ENCODE measurements around the gene GAK. TPM values are rescaled to one million over a fixed set of nuclear protein-coding genes. Genes with fewer than 3 reads are reported as not detected.

Gene GAK
- total RNA-seq, 1 donor from 2014 or later = 86.9 TPM

- peaks cover 29% of the 10 kb centered on the region for H3K27me3 Mint-ChIP-seq (ENCODE audit: low read depth, unreplicated experiment)
- no peak for FAIRE-seq
- Histone ChIP-seq H3K9ac (ENCODE audit: low read length) (no peak overlapping the region), H3K4me2 (ENCODE audit: low read length) (no peak overlapping the region), H3K79me2 (ENCODE audit: insufficient read depth, low read length) (no peaks in the 10 kb centered on the region), H4K20me1 (ENCODE audit: insufficient read depth, low read length) (peaks cover 9% of the 10 kb centered on the region), H3K27me3 (ENCODE audit: insufficient read depth, low read length) (peaks cover 19% of the 10 kb centered on the region), H3K4me1 (ENCODE audit: insufficient read depth, low read length) (no peaks in the 10 kb centered on the region), H3K9me3 (ENCODE audit: insufficient read depth, low read depth, low read length) (peaks cover under 1% of the 10 kb centered on the region), H3K27ac (ENCODE audit: low read depth, low read length) (no peak overlapping the region), H3K36me3 (ENCODE audit: insufficient read depth, low read length) (no peaks in the 10 kb centered on the region), H2AFZ (ENCODE audit: low read depth, low read length) (no peak overlapping the region), H3K4me3 (ENCODE audit: insufficient read depth, low read depth, low read length) (no peak overlapping the region)
- H3K4me1 Mint-ChIP-seq (ENCODE audit: low read depth, unreplicated experiment) = peaks cover 2% of the 10 kb centered on the region
- no peak for DNase-seq (ENCODE audit: low read depth)
- peaks cover 4% of the 10 kb centered on the region for H3K36me3 Mint-ChIP-seq (ENCODE audit: low read depth, unreplicated experiment)
- H3K9me3 Mint-ChIP-seq (ENCODE audit: unreplicated experiment) = no peaks in the 10 kb centered on the region
- no peak overlapping the region for H3K27ac Mint-ChIP-seq (ENCODE audit: unreplicated experiment)
- no peak for TF ChIP-seq EZH2 (IDR thresholded peaks at IDR 0.05; ENCODE audit: insufficient read depth, low read length)
- no peak for TF ChIP-seq CTCF (IDR thresholded peaks at IDR 0.05; ENCODE audit: insufficient read depth, low read depth, low read length)
- no peak overlapping the region for H3K4me3 Mint-ChIP-seq (ENCODE audit: unreplicated experiment)
Measured at GRCh38 chr4:832108-832507, 100.0 kb downstream of the GAK start.

- peak overlapping the region; percentile 81 for H3K27ac Mint-ChIP-seq (ENCODE audit: unreplicated experiment)
- Histone ChIP-seq H3K9ac (ENCODE audit: low read length) (no peak overlapping the region), H3K4me1 (ENCODE audit: insufficient read depth, low read length) (no peaks in the 10 kb centered on the region), H3K79me2 (ENCODE audit: insufficient read depth, low read length) (no peaks in the 10 kb centered on the region), H3K27me3 (ENCODE audit: insufficient read depth, low read length) (peaks cover 19% of the 10 kb centered on the region), H2AFZ (ENCODE audit: low read depth, low read length) (no peak overlapping the region), H3K4me2 (ENCODE audit: low read length) (no peak overlapping the region), H3K27ac (ENCODE audit: low read depth, low read length) (no peak overlapping the region), H3K4me3 (ENCODE audit: insufficient read depth, low read depth, low read length) (no peak overlapping the region), H3K36me3 (ENCODE audit: insufficient read depth, low read length) (no peaks in the 10 kb centered on the region), H4K20me1 (ENCODE audit: insufficient read depth, low read length) (peaks cover 9% of the 10 kb centered on the region), H3K9me3 (ENCODE audit: insufficient read depth, low read depth, low read length) (no peaks in the 10 kb centered on the region)
- no peak for TF ChIP-seq EZH2 (IDR thresholded peaks at IDR 0.05; ENCODE audit: insufficient read depth, low read length)
- no peak for TF ChIP-seq CTCF (IDR thresholded peaks at IDR 0.05; ENCODE audit: insufficient read depth, low read depth, low read length)
- peaks cover 2% of the 10 kb centered on the region for H3K4me1 Mint-ChIP-seq (ENCODE audit: low read depth, unreplicated experiment)
- DNase-seq (ENCODE audit: low read depth) (no peak), FAIRE-seq (no peak)
- peaks cover 29% of the 10 kb centered on the region for H3K27me3 Mint-ChIP-seq (ENCODE audit: low read depth, unreplicated experiment)
- no peak overlapping the region for H3K4me3 Mint-ChIP-seq (ENCODE audit: unreplicated experiment)
- no peaks in the 10 kb centered on the region for H3K9me3 Mint-ChIP-seq (ENCODE audit: unreplicated experiment)
- peaks cover 4% of the 10 kb centered on the region for H3K36me3 Mint-ChIP-seq (ENCODE audit: low read depth, unreplicated experiment)
Measured at GRCh38 chr4:831483-831805, 100.7 kb downstream of the GAK start.

- no peak for DNase-seq (ENCODE audit: low read depth)
- H3K4me1 Mint-ChIP-seq (ENCODE audit: low read depth, unreplicated experiment) = peaks cover 2% of the 10 kb centered on the region
- no peak overlapping the region for H3K4me3 Mint-ChIP-seq (ENCODE audit: unreplicated experiment)
- Histone ChIP-seq H3K9ac (ENCODE audit: low read length) (no peak overlapping the region), H3K27ac (ENCODE audit: low read depth, low read length) (no peak overlapping the region), H3K4me1 (ENCODE audit: insufficient read depth, low read length) (no peaks in the 10 kb centered on the region), H3K27me3 (ENCODE audit: insufficient read depth, low read length) (peaks cover 19% of the 10 kb centered on the region), H4K20me1 (ENCODE audit: insufficient read depth, low read length) (peaks cover 9% of the 10 kb centered on the region), H3K4me3 (ENCODE audit: insufficient read depth, low read depth, low read length) (no peak overlapping the region), H3K9me3 (ENCODE audit: insufficient read depth, low read depth, low read length) (no peaks in the 10 kb centered on the region), H3K36me3 (ENCODE audit: insufficient read depth, low read length) (no peaks in the 10 kb centered on the region), H2AFZ (ENCODE audit: low read depth, low read length) (no peak overlapping the region), H3K79me2 (ENCODE audit: insufficient read depth, low read length) (no peaks in the 10 kb centered on the region), H3K4me2 (ENCODE audit: low read length) (no peak overlapping the region)
- H3K27me3 Mint-ChIP-seq (ENCODE audit: low read depth, unreplicated experiment) = peaks cover 29% of the 10 kb centered on the region
- no peak overlapping the region for H3K27ac Mint-ChIP-seq (ENCODE audit: unreplicated experiment)
- H3K36me3 Mint-ChIP-seq (ENCODE audit: low read depth, unreplicated experiment) = no peaks in the 10 kb centered on the region
- no peaks in the 10 kb centered on the region for H3K9me3 Mint-ChIP-seq (ENCODE audit: unreplicated experiment)
- TF ChIP-seq EZH2 (IDR thresholded peaks at IDR 0.05; ENCODE audit: insufficient read depth, low read length) = no peak
- no peak for TF ChIP-seq CTCF (IDR thresholded peaks at IDR 0.05; ENCODE audit: insufficient read depth, low read depth, low read length)
- no peak for FAIRE-seq
Measured at GRCh38 chr4:830601-831482, 101.3 kb downstream of the GAK start.

Data from astrocyte (in vitro differentiated cells and primary cell).